ENCODE measurements around the gene BRF1.

Gene BRF1

DNA sequence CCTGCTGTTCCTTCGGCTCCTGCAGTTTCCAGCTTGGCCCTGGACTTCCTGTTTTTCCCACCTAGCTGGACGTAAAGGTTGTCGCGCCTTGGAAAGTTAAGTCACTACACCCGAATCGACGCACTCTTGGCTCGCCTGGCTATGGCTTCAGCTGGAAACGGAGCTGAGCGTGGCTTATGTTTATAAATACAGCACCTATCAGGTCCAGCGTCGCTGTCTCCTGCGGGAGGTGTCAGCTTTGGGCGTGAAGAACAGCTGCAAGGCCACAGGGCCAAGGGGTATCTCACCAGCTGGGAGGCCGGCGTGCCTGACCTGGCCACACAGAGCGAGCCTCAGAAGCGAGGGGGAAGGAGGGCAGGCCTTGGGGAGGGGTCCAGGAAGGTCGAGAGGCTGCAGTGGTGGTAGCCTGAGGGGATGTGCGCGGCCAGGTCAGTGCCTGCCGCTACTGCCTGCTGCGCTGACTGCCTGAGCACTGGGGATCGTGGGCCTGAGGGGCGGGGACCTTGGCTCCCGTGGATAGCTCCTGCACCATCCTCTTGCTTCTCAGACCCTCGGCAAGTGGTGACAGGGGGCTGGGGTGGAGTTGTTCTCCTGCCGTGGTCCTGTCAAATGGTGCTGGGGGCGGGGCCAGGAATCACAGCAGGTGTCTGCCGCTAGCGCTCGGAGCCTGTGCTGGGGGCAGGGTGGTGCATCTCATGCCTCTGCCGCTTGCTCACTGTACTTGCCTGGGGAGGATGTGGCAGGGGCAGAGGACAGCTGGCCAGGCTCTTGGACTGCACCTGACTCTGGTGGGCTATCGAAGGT lies 26.3 kb upstream of the BRF1 start:
- H3K4me3 ChIP-seq (ENCODE audit: insufficient read length, low read depth) = peak overlapping the region; percentile 8
- peaks cover 33% of the 10 kb centered on the region for H3K4me1 ChIP-seq (ENCODE audit: insufficient read depth, insufficient read length)
- no peaks in the 10 kb centered on the region for H3K36me3 ChIP-seq (ENCODE audit: insufficient read depth, insufficient read length, low read length)
- no peak for DNase-seq (ENCODE audit: low read depth, low spot score)
- H3K9me3 ChIP-seq (ENCODE audit: insufficient read depth, low read length) = no peaks in the 10 kb centered on the region
- H3K9ac ChIP-seq (ENCODE audit: insufficient read length, low read depth) = peak overlapping the region; percentile 50
- H3K27me3 ChIP-seq (ENCODE audit: insufficient read depth, insufficient read length) = no peaks in the 10 kb centered on the region
- TF ChIP-seq YY1 (IDR thresholded peaks at IDR 0.05; ENCODE audit: insufficient read depth, insufficient read length) (no peak), ZNF274 (IDR thresholded peaks at IDR 0.05; ENCODE audit: low read depth, low read length) (no peak), SUZ12 (IDR thresholded peaks at IDR 0.05; ENCODE audit: extremely low read depth, insufficient read depth, insufficient read length) (no peak)

GRCh38 chr14:105326568-105326867 lies 25.7 kb upstream of the BRF1 start:
- Histone ChIP-seq H3K9me3 (ENCODE audit: insufficient read depth, low read length) (no peaks in the 10 kb centered on the region), H3K4me1 (ENCODE audit: insufficient read depth, insufficient read length) (peaks cover 32% of the 10 kb centered on the region), H3K9ac (ENCODE audit: insufficient read length, low read depth) (peak overlapping the region; percentile 50), H3K27me3 (ENCODE audit: insufficient read depth, insufficient read length) (no peaks in the 10 kb centered on the region), H3K36me3 (ENCODE audit: insufficient read depth, insufficient read length, low read length) (no peaks in the 10 kb centered on the region), H3K4me3 (ENCODE audit: insufficient read length, low read depth) (no peak overlapping the region)
- TF ChIP-seq SUZ12 (IDR thresholded peaks at IDR 0.05; ENCODE audit: extremely low read depth, insufficient read depth, insufficient read length) (no peak), ZNF274 (IDR thresholded peaks at IDR 0.05; ENCODE audit: low read depth, low read length) (no peak), YY1 (IDR thresholded peaks at IDR 0.05; ENCODE audit: insufficient read depth, insufficient read length) (no peak)
- no peak for DNase-seq (ENCODE audit: low read depth, low spot score)

GRCh38 chr14:105325716-105326567 lies 25.1 kb upstream of the BRF1 start:
- Histone ChIP-seq H3K9me3 (ENCODE audit: insufficient read depth, low read length) (no peaks in the 10 kb centered on the region), H3K9ac (ENCODE audit: insufficient read length, low read depth) (no peak overlapping the region)
- no peak for DNase-seq (ENCODE audit: low read depth, low spot score)

DNA sequence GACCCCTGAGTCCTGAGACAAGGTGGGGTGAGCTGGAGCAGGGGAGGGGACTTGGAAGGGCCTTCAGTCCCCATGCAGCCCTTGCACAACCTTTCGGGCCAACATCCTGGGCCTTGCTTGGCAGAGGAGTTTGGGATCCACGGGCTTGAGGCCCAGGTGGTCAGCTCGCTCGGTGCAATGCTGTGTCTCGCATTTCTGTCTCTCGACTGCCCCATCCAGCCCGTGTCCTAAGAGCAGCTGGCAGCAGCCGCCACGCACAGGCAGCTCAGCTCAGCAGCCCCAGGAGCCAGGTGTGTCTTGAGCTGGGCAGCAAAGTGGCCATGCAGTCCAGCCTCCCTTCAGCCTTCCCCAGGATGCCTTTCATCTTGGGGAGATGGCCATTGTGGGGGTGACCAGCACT lies 24.5 kb upstream of the BRF1 start:
- Histone ChIP-seq H3K9ac (ENCODE audit: insufficient read length, low read depth) (peak overlapping the region; percentile 42), H3K27me3 (ENCODE audit: insufficient read depth, insufficient read length) (no peaks in the 10 kb centered on the region), H3K9me3 (ENCODE audit: insufficient read depth, low read length) (no peaks in the 10 kb centered on the region), H3K4me3 (ENCODE audit: insufficient read length, low read depth) (no peak overlapping the region), H3K36me3 (ENCODE audit: insufficient read depth, insufficient read length, low read length) (no peaks in the 10 kb centered on the region), H3K4me1 (ENCODE audit: insufficient read depth, insufficient read length) (peaks cover 29% of the 10 kb centered on the region)
- DNase-seq (ENCODE audit: low read depth, low spot score) = no peak
- TF ChIP-seq SUZ12 (IDR thresholded peaks at IDR 0.05; ENCODE audit: extremely low read depth, insufficient read depth, insufficient read length) = no peak
- no peak for TF ChIP-seq YY1 (IDR thresholded peaks at IDR 0.05; ENCODE audit: insufficient read depth, insufficient read length)
- no peak for TF ChIP-seq ZNF274 (IDR thresholded peaks at IDR 0.05; ENCODE audit: low read depth, low read length)

More at GRCh38 chr14:105325716-105326567, 25.1 kb upstream of the BRF1 start:
- no peak overlapping the region for H3K4me3 ChIP-seq (ENCODE audit: insufficient read length, low read depth)
- no peak for TF ChIP-seq YY1 (IDR thresholded peaks at IDR 0.05; ENCODE audit: insufficient read depth, insufficient read length)
- TF ChIP-seq ZNF274 (IDR thresholded peaks at IDR 0.05; ENCODE audit: low read depth, low read length) = no peak
- TF ChIP-seq SUZ12 (IDR thresholded peaks at IDR 0.05; ENCODE audit: extremely low read depth, insufficient read depth, insufficient read length) = no peak
- H3K4me1 ChIP-seq (ENCODE audit: insufficient read depth, insufficient read length) = peaks cover 32% of the 10 kb centered on the region
- H3K36me3 ChIP-seq (ENCODE audit: insufficient read depth, insufficient read length, low read length) = no peaks in the 10 kb centered on the region
- no peaks in the 10 kb centered on the region for H3K27me3 ChIP-seq (ENCODE audit: insufficient read depth, insufficient read length)

DNA sequence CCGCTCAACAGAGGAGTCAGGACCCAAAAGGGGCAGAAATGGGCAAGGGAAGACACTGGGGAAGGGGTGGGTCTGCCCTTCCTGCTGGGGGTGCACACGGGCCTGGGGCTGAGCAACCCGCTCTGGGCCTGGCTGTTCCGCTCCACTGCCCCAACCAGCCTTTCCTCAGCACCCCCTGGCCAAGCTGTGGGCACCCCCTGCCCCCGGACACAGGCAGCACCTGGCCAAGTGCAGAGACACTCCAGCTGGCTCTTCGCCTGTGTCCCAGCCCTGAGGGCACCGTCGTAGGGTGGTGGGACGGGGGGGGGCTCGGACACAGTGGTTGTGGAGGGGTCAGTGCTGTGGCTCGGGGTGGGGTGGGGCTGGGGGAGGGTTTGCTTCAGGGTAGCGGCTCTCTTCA lies 24.1 kb upstream of the BRF1 start:
- Histone ChIP-seq H3K9me3 (ENCODE audit: insufficient read depth, low read length) (no peaks in the 10 kb centered on the region), H3K9ac (ENCODE audit: insufficient read length, low read depth) (no peak overlapping the region)
- no peak for TF ChIP-seq SUZ12 (IDR thresholded peaks at IDR 0.05; ENCODE audit: extremely low read depth, insufficient read depth, insufficient read length)
- no peak for TF ChIP-seq YY1 (IDR thresholded peaks at IDR 0.05; ENCODE audit: insufficient read depth, insufficient read length)
- TF ChIP-seq ZNF274 (IDR thresholded peaks at IDR 0.05; ENCODE audit: low read depth, low read length) = no peak

GRCh38 chr14:105324080-105324778 lies 23.4 kb upstream of the BRF1 start:
- H3K9me3 ChIP-seq (ENCODE audit: insufficient read depth, low read length) = no peaks in the 10 kb centered on the region
- H3K4me1 ChIP-seq (ENCODE audit: insufficient read depth, insufficient read length) = peaks cover 26% of the 10 kb centered on the region
- peak overlapping the region; percentile 59 for H3K9ac ChIP-seq (ENCODE audit: insufficient read length, low read depth)
- TF ChIP-seq YY1 (IDR thresholded peaks at IDR 0.05; ENCODE audit: insufficient read depth, insufficient read length) (no peak), SUZ12 (IDR thresholded peaks at IDR 0.05; ENCODE audit: extremely low read depth, insufficient read depth, insufficient read length) (no peak), ZNF274 (IDR thresholded peaks at IDR 0.05; ENCODE audit: low read depth, low read length) (no peak)
- H3K4me3 ChIP-seq (ENCODE audit: insufficient read length, low read depth) = no peak overlapping the region
- H3K27me3 ChIP-seq (ENCODE audit: insufficient read depth, insufficient read length) = no peaks in the 10 kb centered on the region
- DNase-seq (ENCODE audit: low read depth, low spot score) = no peak
- no peaks in the 10 kb centered on the region for H3K36me3 ChIP-seq (ENCODE audit: insufficient read depth, insufficient read length, low read length)

More for the DNA sequence above, 24.1 kb upstream of the BRF1 start:
- no peaks in the 10 kb centered on the region for H3K36me3 ChIP-seq (ENCODE audit: insufficient read depth, insufficient read length, low read length)
- peaks cover 29% of the 10 kb centered on the region for H3K4me1 ChIP-seq (ENCODE audit: insufficient read depth, insufficient read length)
- DNase-seq (ENCODE audit: low read depth, low spot score) = no peak
- no peak overlapping the region for H3K4me3 ChIP-seq (ENCODE audit: insufficient read length, low read depth)
- no peaks in the 10 kb centered on the region for H3K27me3 ChIP-seq (ENCODE audit: insufficient read depth, insufficient read length)

All from NT2/D1 (cell line).